Measurements from ENCODE around the gene KIF27.
A peak's percentile ranks its signal among the peaks of the same experiment; 100 is the strongest.

The KIF27 gene

GRCh38 chr9:83930881-83931280 lies 9.6 kb upstream of the KIF27 start:
- no peaks in the 10 kb centered on the region for H4K20me1 ChIP-seq (ENCODE audit: insufficient read depth, low read length)
- no peak overlapping the region for H2AFZ ChIP-seq (ENCODE audit: low read length)
- H3K4me3 ChIP-seq (ENCODE audit: low read depth, low read length, poor library complexity, severe bottlenecking) = no peak overlapping the region
- no peaks in the 10 kb centered on the region for H3K9me2 ChIP-seq (ENCODE audit: low read depth, low read length)
- H3K27ac ChIP-seq (ENCODE audit: low read depth, low read length, poor library complexity, severe bottlenecking) = no peak overlapping the region
- no peaks in the 10 kb centered on the region for H3K27me3 ChIP-seq (ENCODE audit: insufficient read depth, low read length)
- no peaks in the 10 kb centered on the region for H3K79me2 ChIP-seq (ENCODE audit: insufficient read depth, low read length)
- H3K4me1 ChIP-seq (ENCODE audit: insufficient read depth, low read length, severe bottlenecking) = no peaks in the 10 kb centered on the region
- TF ChIP-seq EZH2 (IDR thresholded peaks at IDR 0.05; ENCODE audit: borderline replicate concordance, low read length) = no peak
- TF ChIP-seq, protein P1, sequence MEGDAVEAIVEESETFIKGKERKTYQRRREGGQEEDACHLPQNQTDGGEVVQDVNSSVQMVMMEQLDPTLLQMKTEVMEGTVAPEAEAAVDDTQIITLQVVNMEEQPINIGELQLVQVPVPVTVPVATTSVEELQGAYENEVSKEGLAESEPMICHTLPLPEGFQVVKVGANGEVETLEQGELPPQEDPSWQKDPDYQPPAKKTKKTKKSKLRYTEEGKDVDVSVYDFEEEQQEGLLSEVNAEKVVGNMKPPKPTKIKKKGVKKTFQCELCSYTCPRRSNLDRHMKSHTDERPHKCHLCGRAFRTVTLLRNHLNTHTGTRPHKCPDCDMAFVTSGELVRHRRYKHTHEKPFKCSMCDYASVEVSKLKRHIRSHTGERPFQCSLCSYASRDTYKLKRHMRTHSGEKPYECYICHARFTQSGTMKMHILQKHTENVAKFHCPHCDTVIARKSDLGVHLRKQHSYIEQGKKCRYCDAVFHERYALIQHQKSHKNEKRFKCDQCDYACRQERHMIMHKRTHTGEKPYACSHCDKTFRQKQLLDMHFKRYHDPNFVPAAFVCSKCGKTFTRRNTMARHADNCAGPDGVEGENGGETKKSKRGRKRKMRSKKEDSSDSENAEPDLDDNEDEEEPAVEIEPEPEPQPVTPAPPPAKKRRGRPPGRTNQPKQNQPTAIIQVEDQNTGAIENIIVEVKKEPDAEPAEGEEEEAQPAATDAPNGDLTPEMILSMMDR (IDR thresholded peaks at IDR 0.05; ENCODE audit: low read length) = no peak
- no peaks in the 10 kb centered on the region for H3K36me3 ChIP-seq (ENCODE audit: insufficient read depth, low read length)
- no peak overlapping the region for H3K9ac ChIP-seq (ENCODE audit: low read length)
- no peaks in the 10 kb centered on the region for H3K9me3 ChIP-seq (ENCODE audit: low read length)
- no peaks in the 10 kb centered on the region for H3F3A ChIP-seq (ENCODE audit: insufficient read depth, low read length)
- H3K4me2 ChIP-seq (ENCODE audit: low read length) = no peak overlapping the region

DNA sequence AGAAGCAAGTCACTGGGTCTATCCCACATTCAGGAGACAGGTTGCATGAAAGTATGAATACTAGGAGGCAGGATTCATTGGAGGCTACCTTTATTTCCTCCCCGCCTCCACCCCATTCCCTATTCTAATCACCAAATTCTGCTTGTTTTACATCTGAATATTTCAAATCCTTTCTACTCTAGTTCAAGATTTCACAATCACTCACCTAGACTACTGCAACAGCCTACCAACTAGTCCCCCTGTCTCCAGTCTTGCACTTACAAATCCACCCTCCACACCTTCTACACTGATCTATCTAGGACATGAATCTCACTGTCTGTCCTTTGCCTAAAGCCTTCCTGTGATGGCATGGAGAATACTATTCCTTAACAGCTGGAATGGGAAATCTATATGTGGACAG lies 6.4 kb upstream of the KIF27 start:
- no peaks in the 10 kb centered on the region for H3F3A ChIP-seq (ENCODE audit: insufficient read depth, low read length)
- H2AFZ ChIP-seq (ENCODE audit: low read length) = no peak overlapping the region
- H3K9ac ChIP-seq (ENCODE audit: low read length) = no peak overlapping the region
- no peak for TF ChIP-seq EZH2 (IDR thresholded peaks at IDR 0.05; ENCODE audit: borderline replicate concordance, low read length)
- TF ChIP-seq, protein P1 (IDR thresholded peaks at IDR 0.05; ENCODE audit: low read length) = no peak
- H3K4me2 ChIP-seq (ENCODE audit: low read length) = no peak overlapping the region
- H3K9me2 ChIP-seq (ENCODE audit: low read depth, low read length) = no peaks in the 10 kb centered on the region
- no peaks in the 10 kb centered on the region for H3K9me3 ChIP-seq (ENCODE audit: low read length)
- no peaks in the 10 kb centered on the region for H3K27me3 ChIP-seq (ENCODE audit: insufficient read depth, low read length)
- no peak overlapping the region for H3K4me3 ChIP-seq (ENCODE audit: low read depth, low read length, poor library complexity, severe bottlenecking)
- no peaks in the 10 kb centered on the region for H4K20me1 ChIP-seq (ENCODE audit: insufficient read depth, low read length)
- no peaks in the 10 kb centered on the region for H3K79me2 ChIP-seq (ENCODE audit: insufficient read depth, low read length)
- H3K4me1 ChIP-seq (ENCODE audit: insufficient read depth, low read length, severe bottlenecking) = peaks cover under 1% of the 10 kb centered on the region
- H3K36me3 ChIP-seq (ENCODE audit: insufficient read depth, low read length) = no peaks in the 10 kb centered on the region
- H3K27ac ChIP-seq (ENCODE audit: low read depth, low read length, poor library complexity, severe bottlenecking) = no peak overlapping the region

GRCh38 chr9:83920469-83920926 lies 734 bp downstream of the KIF27 start:
- H3K36me3 ChIP-seq (ENCODE audit: insufficient read depth, low read length) = no peaks in the 10 kb centered on the region
- H3K79me2 ChIP-seq (ENCODE audit: insufficient read depth, low read length) = no peaks in the 10 kb centered on the region
- no peaks in the 10 kb centered on the region for H3K27me3 ChIP-seq (ENCODE audit: insufficient read depth, low read length)
- peak overlapping the region; percentile 31 for H3K27ac ChIP-seq (ENCODE audit: low read depth, low read length, poor library complexity, severe bottlenecking)
- TF ChIP-seq EZH2 (IDR thresholded peaks at IDR 0.05; ENCODE audit: borderline replicate concordance, low read length) = no peak
- TF ChIP-seq, protein P1 (IDR thresholded peaks at IDR 0.05; ENCODE audit: low read length) = peak; percentile 50; the same call in 1 of the 2 replicates
- peak overlapping the region; percentile 69 for H3K4me3 ChIP-seq (ENCODE audit: low read depth, low read length, poor library complexity, severe bottlenecking)
- H3K9me3 ChIP-seq (ENCODE audit: low read length) = no peaks in the 10 kb centered on the region
- H3K4me2 ChIP-seq (ENCODE audit: low read length) = peak overlapping the region; percentile 93
- H3F3A ChIP-seq (ENCODE audit: insufficient read depth, low read length) = no peaks in the 10 kb centered on the region
- no peak overlapping the region for H2AFZ ChIP-seq (ENCODE audit: low read length)
- peak overlapping the region; percentile 77 for H3K9ac ChIP-seq (ENCODE audit: low read length)
- H3K9me2 ChIP-seq (ENCODE audit: low read depth, low read length) = no peaks in the 10 kb centered on the region
- H4K20me1 ChIP-seq (ENCODE audit: insufficient read depth, low read length) = no peaks in the 10 kb centered on the region
- H3K4me1 ChIP-seq (ENCODE audit: insufficient read depth, low read length, severe bottlenecking) = peaks cover 17% of the 10 kb centered on the region

Data from OCI-LY1 (cell line).